GM23338 (cell line): Measurements from ENCODE around the gene DUSP7. TPM values are rescaled to one million over a fixed set of nuclear protein-coding genes. Genes with fewer than 3 reads are reported as not detected.

ENCODE experiments used
- ATAC-seq: fragments of 200-7000 bp; cut with Tn5 transposase; 3 replicates; pipeline ENCODE4 v1.9.1; 2020
- DNase-seq: peaks from one replicate; pipeline ENCODE4 v3.0.0-alpha.2; 2015; ENCODE audit warnings: low spot score
- H2AFZ ChIP-seq: fragments of 200-600 bp; sonication (generic); 2 replicates; pipeline ENCODE4 v1.8.0; 2016; ENCODE audit warnings: antibody characterized with exemption, mild to moderate bottlenecking, moderate library complexity
- H3F3A ChIP-seq: fragments of 200-600 bp; sonication (generic); replicated peaks from 2 replicates; pipeline ENCODE4 v1.8.0; 2017; ENCODE audit warnings: antibody characterized with exemption, mixed run types, low read depth
- H3K27ac ChIP-seq: fragments of 200-600 bp; sonication (generic); 2 replicates; pipeline ENCODE4 v1.6.1; 2016; ENCODE audit warnings: low read depth
- H3K27me3 ChIP-seq: fragments of 200-600 bp; sonication (generic); 2 replicates; pipeline ENCODE4 v1.8.0; 2016; ENCODE audit warnings: mild to moderate bottlenecking, mixed run types, moderate library complexity; ENCODE audit not compliant: insufficient read depth
- H3K36me3 ChIP-seq: fragments of 200-600 bp; sonication (generic); 2 replicates; pipeline ENCODE4 v1.8.0; 2016; ENCODE audit warnings: mild to moderate bottlenecking; ENCODE audit not compliant: insufficient read depth
- H3K4me1 ChIP-seq: fragments of 200-600 bp; sonication (generic); 2 replicates; pipeline ENCODE4 v1.8.0; 2016; ENCODE audit warnings: mild to moderate bottlenecking, moderate library complexity; ENCODE audit not compliant: insufficient read depth
- H3K4me2 ChIP-seq: fragments of 200-600 bp; sonication (generic); 2 replicates; pipeline ENCODE4 v1.7.1; 2017; ENCODE audit warnings: mixed run types
- H3K4me3 ChIP-seq: fragments of 200-600 bp; sonication (generic); 2 replicates; pipeline ENCODE4 v1.6.1; 2016; ENCODE audit warnings: mixed run types
- H3K79me2 ChIP-seq: fragments of 200-600 bp; sonication (generic); replicated peaks from 2 replicates; pipeline ENCODE4 v1.8.0; 2017; ENCODE audit warnings: mild to moderate bottlenecking; ENCODE audit not compliant: insufficient read depth
- H3K9me2 ChIP-seq: fragments of 200-600 bp; sonication (generic); 2 replicates; pipeline ENCODE4 v1.8.0; 2017; ENCODE audit not compliant: insufficient read depth
- H4K20me1 ChIP-seq: fragments of 200-600 bp; sonication (generic); replicated peaks from 2 replicates; pipeline ENCODE4 v1.8.0; 2017; ENCODE audit warnings: mild to moderate bottlenecking; ENCODE audit not compliant: insufficient read depth
- H3K27ac Mint-ChIP-seq: 2 replicates; pipeline ENCODE4 v1.8.0; 2020; ENCODE audit warnings: inconsistent platforms, mild to moderate bottlenecking, moderate library complexity, mixed read lengths
- H3K27me3 Mint-ChIP-seq: 3 replicates; pipeline ENCODE4 v1.8.0; 2022; ENCODE audit warnings: low read depth, mild to moderate bottlenecking, moderate library complexity, mixed read lengths, inconsistent platforms; ENCODE audit not compliant: insufficient read depth, poor library complexity
- H3K36me3 Mint-ChIP-seq: 3 replicates; pipeline ENCODE4 v1.8.0; 2021; ENCODE audit warnings: low read depth, mild to moderate bottlenecking, inconsistent platforms, moderate library complexity, mixed read lengths
- H3K4me1 Mint-ChIP-seq: 3 replicates; pipeline ENCODE4 v1.8.0; 2020; ENCODE audit warnings: mild to moderate bottlenecking, inconsistent platforms, mixed read lengths
- H3K4me3 Mint-ChIP-seq: 3 replicates; pipeline ENCODE4 v1.8.0; 2021; ENCODE audit warnings: moderate library complexity, mild to moderate bottlenecking, inconsistent platforms, mixed read lengths
- H3K9me3 Mint-ChIP-seq: 3 replicates; pipeline ENCODE4 v1.8.0; 2020; ENCODE audit warnings: moderate library complexity, mild to moderate bottlenecking, inconsistent platforms, mixed read lengths
- CREB1 ChIP-seq: fragments of 250-450 bp; sonication (Bioruptor Pico); IDR thresholded peaks from 2 replicates; pipeline ENCODE4 v1.5.0; 2020; ENCODE audit warnings: low read depth, mild to moderate bottlenecking, moderate library complexity
- EZH2phosphoT487 ChIP-seq: fragments of 200-600 bp; sonication (generic); IDR thresholded peaks from one replicate; pipeline ENCODE4 v1.8.1; 2018; ENCODE audit warnings: antibody characterized with exemption; ENCODE audit not compliant: unreplicated experiment
- NANOG ChIP-seq: IDR thresholded peaks from 2 replicates; pipeline ENCODE4 v1.6.1; 2016; ENCODE audit warnings: antibody characterized with exemption, borderline replicate concordance
- POLR2AphosphoS5 ChIP-seq: IDR thresholded peaks from 2 replicates; pipeline ENCODE4 v1.6.1; 2016; ENCODE audit warnings: antibody characterized with exemption, low read depth
- ZNF114 ChIP-seq: fragments of 250-450 bp; sonication (Bioruptor Pico); IDR thresholded peaks from 2 replicates; pipeline ENCODE4 v1.5.0; 2020; ENCODE audit warnings: mild to moderate bottlenecking, moderate library complexity
- polyA plus RNA-seq: library from polyadenylated mRNA; unstranded; fragments of >200 nt; fragmentation: Nextera tagmentation; extraction: Ambion mirVana; gene quantifications from 2 replicates; pipeline ENCODE4 v1.2.1, GENCODE V29; 2016
- total RNA-seq: library from RNA; depleted of rRNA; stranded (reverse); fragments of >200 nt; shearing (Covaris generic); gene quantifications from 2 replicates; pipeline ENCODE4 v1.2.3, GENCODE V29; 2014
- TF ChIP-seq, protein P1 (sequence below): IDR thresholded peaks from one replicate; pipeline ENCODE4 v1.6.1; 2018; ENCODE audit warnings: antibody characterized with exemption; ENCODE audit not compliant: unreplicated experiment
- TF ChIP-seq, protein P2 (sequence below): fragments of 250-450 bp; sonication (Bioruptor Pico); IDR thresholded peaks from 2 replicates; pipeline ENCODE4 v1.5.0; 2020; ENCODE audit warnings: mild to moderate bottlenecking, moderate library complexity

DUSP7 gene
- total and polyA plus RNA-seq, 2 experiments from 2014 or later, result 5.6 to 14.7 TPM

DNA sequence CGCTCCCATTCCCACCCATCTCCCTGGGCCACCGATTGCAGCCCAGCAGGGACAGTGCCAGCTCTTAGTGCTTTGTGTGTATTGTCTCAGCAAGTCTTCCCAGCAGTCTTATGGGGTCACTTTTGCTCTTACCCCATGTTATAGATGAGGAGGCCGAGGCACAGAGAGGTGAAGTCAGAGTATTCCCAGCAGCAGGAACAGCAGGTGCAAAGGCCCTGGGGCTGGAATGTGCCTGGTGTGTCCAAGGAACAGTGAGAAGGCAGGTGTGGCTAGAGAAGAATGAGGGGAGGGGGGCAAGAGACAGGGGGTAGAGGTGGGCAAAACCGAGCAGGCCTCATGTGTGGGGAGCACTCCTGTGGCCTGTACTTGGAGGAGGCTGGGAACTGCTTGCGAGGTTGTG is 12.8 kb upstream of the DUSP7 start:
- H2AFZ ChIP-seq, result no peak overlapping the region
- no peak overlapping the region for H3K27ac ChIP-seq
- H3K4me3 Mint-ChIP-seq, result no peak overlapping the region
- DNase-seq (no peak), ATAC-seq (no peak)
- no peaks in the 10 kb centered on the region for H3K79me2 ChIP-seq
- H3K4me2 ChIP-seq, result no peak overlapping the region
- no peaks in the 10 kb centered on the region for H3K9me3 Mint-ChIP-seq
- no peaks in the 10 kb centered on the region for H4K20me1 ChIP-seq
- no peaks in the 10 kb centered on the region for H3K9me2 ChIP-seq
- H3K27me3 ChIP-seq, result no peaks in the 10 kb centered on the region
- H3F3A ChIP-seq, result no peaks in the 10 kb centered on the region
- H3K4me1 ChIP-seq, result no peaks in the 10 kb centered on the region
- TF ChIP-seq, protein P1, sequence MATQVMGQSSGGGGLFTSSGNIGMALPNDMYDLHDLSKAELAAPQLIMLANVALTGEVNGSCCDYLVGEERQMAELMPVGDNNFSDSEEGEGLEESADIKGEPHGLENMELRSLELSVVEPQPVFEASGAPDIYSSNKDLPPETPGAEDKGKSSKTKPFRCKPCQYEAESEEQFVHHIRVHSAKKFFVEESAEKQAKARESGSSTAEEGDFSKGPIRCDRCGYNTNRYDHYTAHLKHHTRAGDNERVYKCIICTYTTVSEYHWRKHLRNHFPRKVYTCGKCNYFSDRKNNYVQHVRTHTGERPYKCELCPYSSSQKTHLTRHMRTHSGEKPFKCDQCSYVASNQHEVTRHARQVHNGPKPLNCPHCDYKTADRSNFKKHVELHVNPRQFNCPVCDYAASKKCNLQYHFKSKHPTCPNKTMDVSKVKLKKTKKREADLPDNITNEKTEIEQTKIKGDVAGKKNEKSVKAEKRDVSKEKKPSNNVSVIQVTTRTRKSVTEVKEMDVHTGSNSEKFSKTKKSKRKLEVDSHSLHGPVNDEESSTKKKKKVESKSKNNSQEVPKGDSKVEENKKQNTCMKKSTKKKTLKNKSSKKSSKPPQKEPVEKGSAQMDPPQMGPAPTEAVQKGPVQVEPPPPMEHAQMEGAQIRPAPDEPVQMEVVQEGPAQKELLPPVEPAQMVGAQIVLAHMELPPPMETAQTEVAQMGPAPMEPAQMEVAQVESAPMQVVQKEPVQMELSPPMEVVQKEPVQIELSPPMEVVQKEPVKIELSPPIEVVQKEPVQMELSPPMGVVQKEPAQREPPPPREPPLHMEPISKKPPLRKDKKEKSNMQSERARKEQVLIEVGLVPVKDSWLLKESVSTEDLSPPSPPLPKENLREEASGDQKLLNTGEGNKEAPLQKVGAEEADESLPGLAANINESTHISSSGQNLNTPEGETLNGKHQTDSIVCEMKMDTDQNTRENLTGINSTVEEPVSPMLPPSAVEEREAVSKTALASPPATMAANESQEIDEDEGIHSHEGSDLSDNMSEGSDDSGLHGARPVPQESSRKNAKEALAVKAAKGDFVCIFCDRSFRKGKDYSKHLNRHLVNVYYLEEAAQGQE, result no peak
- no peaks in the 10 kb centered on the region for H3K4me1 Mint-ChIP-seq
- H3K27me3 Mint-ChIP-seq, result peaks cover 10% of the 10 kb centered on the region
- peak overlapping the region; percentile 73; the same call in 1 of the 2 replicates for H3K27ac Mint-ChIP-seq
- no peak overlapping the region for H3K4me3 ChIP-seq
- peaks cover 5% of the 10 kb centered on the region; the same call in 2 of the 3 replicates for H3K36me3 Mint-ChIP-seq
- H3K36me3 ChIP-seq, result no peaks in the 10 kb centered on the region; the same call in 1 of the 2 replicates

DNA sequence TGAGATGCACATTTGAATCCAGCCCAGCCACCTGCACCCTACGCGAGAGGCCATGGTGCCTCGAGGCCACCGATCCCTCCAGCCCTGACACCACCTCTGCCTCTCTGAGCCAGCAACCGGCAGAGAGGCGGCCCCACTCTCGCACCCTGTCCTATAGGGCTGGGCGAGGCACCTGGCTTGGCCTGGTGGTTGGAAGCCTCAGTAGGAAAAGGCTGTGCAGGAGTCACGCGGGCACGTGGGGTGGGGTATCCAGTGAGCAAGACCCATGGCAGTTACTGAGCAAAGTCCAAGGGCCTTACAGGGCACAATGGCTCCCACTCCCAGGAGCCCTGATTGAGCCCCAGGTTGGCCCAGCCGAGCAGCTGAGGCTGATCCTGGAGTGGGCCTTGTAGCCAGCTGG is 12.4 kb upstream of the DUSP7 start:
- H2AFZ ChIP-seq, result no peak overlapping the region
- no peak overlapping the region for H3K27ac ChIP-seq
- H3K4me3 Mint-ChIP-seq, result no peak overlapping the region
- no peaks in the 10 kb centered on the region for H3F3A ChIP-seq
- no peak overlapping the region for H3K27ac Mint-ChIP-seq
- no peaks in the 10 kb centered on the region for H3K9me3 Mint-ChIP-seq
- H3K4me1 ChIP-seq, result no peaks in the 10 kb centered on the region
- ATAC-seq, result no peak
- no peaks in the 10 kb centered on the region for H3K9me2 ChIP-seq
- no peak for DNase-seq
- peaks cover 3% of the 10 kb centered on the region; the same call in 2 of the 3 replicates for H3K36me3 Mint-ChIP-seq
- no peaks in the 10 kb centered on the region for H3K27me3 ChIP-seq
- H3K79me2 ChIP-seq, result no peaks in the 10 kb centered on the region
- H4K20me1 ChIP-seq, result no peaks in the 10 kb centered on the region
- H3K4me3 ChIP-seq, result no peak overlapping the region
- no peak overlapping the region for H3K4me2 ChIP-seq
- no peaks in the 10 kb centered on the region for H3K4me1 Mint-ChIP-seq
- peaks cover 12% of the 10 kb centered on the region for H3K27me3 Mint-ChIP-seq
- H3K36me3 ChIP-seq, result no peaks in the 10 kb centered on the region; the same call in 1 of the 2 replicates
- no peak for TF ChIP-seq NANOG
- TF ChIP-seq, protein P2, sequence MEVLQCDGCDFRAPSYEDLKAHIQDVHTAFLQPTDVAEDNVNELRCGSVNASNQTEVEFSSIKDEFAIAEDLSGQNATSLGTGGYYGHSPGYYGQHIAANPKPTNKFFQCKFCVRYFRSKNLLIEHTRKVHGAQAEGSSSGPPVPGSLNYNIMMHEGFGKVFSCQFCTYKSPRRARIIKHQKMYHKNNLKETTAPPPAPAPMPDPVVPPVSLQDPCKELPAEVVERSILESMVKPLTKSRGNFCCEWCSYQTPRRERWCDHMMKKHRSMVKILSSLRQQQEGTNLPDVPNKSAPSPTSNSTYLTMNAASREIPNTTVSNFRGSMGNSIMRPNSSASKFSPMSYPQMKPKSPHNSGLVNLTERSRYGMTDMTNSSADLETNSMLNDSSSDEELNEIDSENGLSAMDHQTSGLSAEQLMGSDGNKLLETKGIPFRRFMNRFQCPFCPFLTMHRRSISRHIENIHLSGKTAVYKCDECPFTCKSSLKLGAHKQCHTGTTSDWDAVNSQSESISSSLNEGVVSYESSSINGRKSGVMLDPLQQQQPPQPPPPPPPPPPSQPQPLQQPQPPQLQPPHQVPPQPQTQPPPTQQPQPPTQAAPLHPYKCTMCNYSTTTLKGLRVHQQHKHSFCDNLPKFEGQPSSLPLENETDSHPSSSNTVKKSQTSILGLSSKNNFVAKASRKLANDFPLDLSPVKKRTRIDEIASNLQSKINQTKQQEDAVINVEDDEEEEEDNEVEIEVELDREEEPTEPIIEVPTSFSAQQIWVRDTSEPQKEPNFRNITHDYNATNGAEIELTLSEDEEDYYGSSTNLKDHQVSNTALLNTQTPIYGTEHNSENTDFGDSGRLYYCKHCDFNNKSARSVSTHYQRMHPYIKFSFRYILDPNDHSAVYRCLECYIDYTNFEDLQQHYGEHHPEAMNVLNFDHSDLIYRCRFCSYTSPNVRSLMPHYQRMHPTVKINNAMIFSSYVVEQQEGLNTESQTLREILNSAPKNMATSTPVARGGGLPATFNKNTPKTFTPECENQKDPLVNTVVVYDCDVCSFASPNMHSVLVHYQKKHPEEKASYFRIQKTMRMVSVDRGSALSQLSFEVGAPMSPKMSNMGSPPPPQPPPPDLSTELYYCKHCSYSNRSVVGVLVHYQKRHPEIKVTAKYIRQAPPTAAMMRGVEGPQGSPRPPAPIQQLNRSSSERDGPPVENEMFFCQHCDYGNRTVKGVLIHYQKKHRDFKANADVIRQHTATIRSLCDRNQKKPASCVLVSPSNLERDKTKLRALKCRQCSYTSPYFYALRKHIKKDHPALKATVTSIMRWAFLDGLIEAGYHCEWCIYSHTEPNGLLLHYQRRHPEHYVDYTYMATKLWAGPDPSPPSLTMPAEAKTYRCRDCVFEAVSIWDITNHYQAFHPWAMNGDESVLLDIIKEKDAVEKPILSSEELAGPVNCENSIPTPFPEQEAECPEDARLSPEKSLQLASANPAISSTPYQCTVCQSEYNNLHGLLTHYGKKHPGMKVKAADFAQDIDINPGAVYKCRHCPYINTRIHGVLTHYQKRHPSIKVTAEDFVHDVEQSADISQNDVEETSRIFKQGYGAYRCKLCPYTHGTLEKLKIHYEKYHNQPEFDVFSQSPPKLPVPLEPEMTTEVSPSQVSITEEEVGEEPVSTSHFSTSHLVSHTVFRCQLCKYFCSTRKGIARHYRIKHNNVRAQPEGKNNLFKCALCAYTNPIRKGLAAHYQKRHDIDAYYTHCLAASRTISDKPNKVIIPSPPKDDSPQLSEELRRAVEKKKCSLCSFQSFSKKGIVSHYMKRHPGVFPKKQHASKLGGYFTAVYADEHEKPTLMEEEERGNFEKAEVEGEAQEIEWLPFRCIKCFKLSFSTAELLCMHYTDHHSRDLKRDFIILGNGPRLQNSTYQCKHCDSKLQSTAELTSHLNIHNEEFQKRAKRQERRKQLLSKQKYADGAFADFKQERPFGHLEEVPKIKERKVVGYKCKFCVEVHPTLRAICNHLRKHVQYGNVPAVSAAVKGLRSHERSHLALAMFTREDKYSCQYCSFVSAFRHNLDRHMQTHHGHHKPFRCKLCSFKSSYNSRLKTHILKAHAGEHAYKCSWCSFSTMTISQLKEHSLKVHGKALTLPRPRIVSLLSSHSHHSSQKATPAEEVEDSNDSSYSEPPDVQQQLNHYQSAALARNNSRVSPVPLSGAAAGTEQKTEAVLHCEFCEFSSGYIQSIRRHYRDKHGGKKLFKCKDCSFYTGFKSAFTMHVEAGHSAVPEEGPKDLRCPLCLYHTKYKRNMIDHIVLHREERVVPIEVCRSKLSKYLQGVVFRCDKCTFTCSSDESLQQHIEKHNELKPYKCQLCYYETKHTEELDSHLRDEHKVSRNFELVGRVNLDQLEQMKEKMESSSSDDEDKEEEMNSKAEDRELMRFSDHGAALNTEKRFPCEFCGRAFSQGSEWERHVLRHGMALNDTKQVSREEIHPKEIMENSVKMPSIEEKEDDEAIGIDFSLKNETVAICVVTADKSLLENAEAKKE, result no peak
- no peak for TF ChIP-seq EZH2phosphoT487
- no peak for TF ChIP-seq ZNF114 (CRISPR knock-in tag)
- TF ChIP-seq CREB1, result no peak
- no peak for TF ChIP-seq POLR2AphosphoS5
- TF ChIP-seq, protein P1, result no peak
